IPS-11a (cell line): ENCODE measurements around the gene SLC4A4.

Source experiments
- H3K4me3 ChIP-seq: one replicate; pipeline ENCODE4 v1.5.1; 2013; ENCODE audit warnings: low read depth, low read length, control low read depth

Gene SLC4A4

DNA sequence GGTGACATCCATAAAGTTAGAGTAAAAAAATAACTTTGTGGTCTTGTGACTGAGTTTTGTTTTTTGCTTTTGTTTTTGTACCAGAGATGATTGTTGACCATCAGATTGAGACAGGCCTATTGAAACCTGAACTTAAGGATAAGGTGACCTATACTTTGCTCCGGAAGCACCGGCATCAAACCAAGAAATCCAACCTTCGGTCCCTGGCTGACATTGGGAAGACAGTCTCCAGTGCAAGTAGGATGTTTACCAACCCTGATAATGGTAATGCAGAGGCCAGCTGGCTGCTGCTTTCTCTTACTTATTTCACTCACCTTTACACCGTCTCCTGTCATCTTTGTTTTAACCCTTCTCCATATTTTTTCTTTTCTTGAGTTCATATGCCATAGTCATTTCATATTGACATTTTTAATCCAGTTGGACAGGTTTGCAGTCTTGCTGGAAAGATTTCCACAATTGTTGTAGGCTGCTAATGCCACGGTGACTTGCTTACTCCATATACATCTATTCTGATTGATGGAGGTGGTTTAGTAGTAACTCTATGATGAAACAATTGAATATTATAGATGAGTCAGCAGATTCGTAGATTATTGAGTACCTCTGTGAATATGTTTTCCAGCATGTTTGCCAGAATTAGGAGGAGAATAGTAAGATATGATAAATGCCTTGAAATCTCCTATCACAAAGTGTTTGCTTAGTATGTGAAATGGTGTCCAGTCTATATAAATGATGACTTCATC lies 18.3 kb downstream of the SLC4A4 start:
- H3K4me3 ChIP-seq, result no peak overlapping the region

DNA sequence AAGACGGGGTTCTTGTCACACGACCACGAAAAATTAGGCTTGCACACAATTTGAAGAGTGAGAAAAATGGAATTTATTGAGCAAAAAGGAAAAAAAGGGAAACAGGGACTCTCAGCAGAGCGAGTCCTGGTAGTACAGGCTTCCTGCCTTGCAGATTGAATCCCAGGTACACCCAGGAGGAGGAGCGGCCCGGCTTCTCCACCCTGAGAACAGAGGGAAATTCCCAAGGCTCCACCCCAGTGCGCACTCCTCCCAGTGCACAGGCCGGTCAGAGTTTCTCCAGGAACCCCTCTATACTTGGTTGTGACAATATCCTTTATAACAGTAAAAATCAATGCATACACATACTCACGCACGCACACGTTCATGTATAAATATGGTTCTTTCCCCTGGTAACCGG lies 22.0 kb downstream of the SLC4A4 start:
- H3K4me3 ChIP-seq, result no peak overlapping the region

GRCh38 chr4:71361476-71361875 lies 22.7 kb downstream of the SLC4A4 start:
- no peak overlapping the region for H3K4me3 ChIP-seq

DNA sequence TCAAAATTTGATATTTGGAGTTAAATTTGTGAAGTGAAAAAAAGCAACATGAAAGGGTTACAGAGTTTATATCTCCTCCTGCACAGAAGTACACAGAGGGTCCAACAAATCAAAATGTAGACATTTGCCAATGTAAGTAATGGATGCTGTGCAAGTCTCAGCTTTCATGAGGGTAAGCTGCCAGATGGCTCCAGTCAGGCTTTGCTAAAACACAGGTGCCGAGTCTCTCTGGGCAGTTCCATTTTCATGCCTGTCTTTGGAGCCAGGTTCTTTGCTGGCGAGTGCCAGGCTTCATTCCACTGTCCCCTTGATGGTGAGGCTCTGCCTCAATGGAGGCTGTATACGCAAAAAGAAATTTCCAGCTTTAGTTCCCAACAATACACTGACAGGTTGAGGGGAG lies 27.9 kb downstream of the SLC4A4 start:
- no peak overlapping the region for H3K4me3 ChIP-seq

DNA sequence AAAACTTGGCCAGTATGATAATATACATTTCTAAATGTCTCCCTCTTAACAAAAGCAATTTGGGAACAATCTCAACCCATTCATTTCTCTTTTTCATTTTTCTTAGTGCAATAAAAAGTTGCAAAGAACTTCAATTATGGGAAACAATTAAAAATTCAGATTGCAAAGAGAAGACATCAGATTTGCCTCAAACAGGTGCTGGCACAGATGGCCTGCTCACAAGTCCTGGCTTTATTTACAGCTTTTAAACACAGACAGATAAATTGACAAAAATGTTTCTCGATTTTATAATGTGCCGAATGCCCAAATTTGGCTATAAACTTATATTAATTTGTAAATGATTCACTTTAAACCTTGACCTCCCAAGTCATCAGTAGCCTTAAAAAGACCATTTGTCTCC lies 28.7 kb downstream of the SLC4A4 start:
- no peak overlapping the region for H3K4me3 ChIP-seq

DNA sequence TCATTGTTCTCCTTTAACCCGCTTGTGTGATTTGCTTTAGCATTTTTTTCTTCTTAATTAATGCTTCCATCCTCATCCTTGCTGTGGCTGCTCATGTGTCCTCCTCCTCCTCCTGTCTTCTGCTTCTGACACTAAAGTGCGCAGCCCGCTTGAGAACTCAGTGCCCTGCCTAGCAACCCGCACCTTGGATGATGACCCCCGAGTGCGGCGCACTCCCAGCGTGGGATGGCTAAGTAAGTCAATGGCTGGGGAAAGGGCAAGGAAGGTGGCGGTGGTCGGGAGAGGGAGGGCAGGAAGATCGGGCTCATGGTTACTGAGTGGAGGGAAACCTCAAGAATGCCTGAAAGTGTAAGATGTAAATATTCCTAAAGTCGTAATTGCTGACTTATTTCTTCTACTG lies 30.1 kb downstream of the SLC4A4 start:
- no peak overlapping the region for H3K4me3 ChIP-seq

- H3K4me3 ChIP-seq, result no peak overlapping the region
Observed at GRCh38 chr4:71369536-71369935, 30.7 kb downstream of the SLC4A4 start.

- no peak overlapping the region for H3K4me3 ChIP-seq
Observed at GRCh38 chr4:71375494-71375893, 36.7 kb downstream of the SLC4A4 start.

DNA sequence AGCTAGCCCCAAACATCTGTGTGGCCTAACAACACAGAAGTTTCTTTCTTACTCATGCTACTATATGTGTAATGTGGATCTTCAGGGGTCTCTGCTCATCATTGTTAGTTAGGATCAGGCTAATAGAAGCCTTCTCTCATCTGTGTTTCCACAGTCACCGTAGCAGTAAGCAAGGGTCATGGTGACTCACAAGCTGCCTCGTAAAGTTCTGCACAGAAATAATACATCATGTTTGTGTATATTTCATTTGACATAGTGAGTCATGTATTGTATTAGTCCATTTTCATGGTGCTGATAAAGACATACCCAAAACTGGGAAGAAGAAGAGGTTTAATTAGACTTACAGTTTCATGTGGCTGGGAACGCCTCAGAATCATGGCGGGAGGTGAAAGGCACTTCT lies 38.7 kb downstream of the SLC4A4 start:
- H3K4me3 ChIP-seq, result no peak overlapping the region

DNA sequence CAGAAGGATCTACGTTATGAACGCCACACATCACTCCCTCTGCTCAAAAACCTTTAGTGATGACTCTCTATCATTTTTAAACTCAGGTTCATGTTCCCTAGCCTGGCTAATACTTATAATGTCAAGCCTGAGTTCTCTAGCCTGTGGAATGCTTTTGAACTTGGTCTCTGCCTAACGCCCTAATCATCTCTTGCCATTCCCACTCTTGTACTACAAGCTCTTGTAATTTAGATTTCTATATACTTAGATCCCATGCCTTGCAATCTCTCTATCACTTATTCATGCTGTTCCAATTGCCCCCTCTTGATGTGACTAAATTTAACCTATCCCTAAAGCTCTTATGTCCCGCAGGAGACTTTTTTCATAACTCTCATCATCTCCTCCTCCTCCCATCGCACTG lies 40.3 kb downstream of the SLC4A4 start:
- no peak overlapping the region for H3K4me3 ChIP-seq

DNA sequence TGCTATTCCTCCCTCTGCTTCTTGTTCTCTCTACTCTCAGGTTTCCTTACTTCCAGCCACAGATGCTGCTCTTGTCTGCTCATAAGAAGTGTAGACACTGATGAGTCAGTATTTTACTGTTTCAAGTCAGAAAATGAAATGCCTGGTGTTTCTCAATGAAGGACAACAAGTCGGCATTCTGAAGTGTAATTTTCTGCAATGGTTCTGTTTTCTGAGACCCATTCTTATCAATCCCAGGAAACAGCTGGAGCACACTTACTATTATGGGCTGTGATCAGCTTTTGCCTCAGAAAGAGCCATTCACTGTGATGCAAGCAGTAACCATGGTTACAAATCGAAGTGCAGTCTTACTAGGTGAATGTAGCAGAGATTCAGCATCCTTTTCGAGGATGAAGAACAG lies 42.0 kb downstream of the SLC4A4 start:
- H3K4me3 ChIP-seq, result no peak overlapping the region

DNA sequence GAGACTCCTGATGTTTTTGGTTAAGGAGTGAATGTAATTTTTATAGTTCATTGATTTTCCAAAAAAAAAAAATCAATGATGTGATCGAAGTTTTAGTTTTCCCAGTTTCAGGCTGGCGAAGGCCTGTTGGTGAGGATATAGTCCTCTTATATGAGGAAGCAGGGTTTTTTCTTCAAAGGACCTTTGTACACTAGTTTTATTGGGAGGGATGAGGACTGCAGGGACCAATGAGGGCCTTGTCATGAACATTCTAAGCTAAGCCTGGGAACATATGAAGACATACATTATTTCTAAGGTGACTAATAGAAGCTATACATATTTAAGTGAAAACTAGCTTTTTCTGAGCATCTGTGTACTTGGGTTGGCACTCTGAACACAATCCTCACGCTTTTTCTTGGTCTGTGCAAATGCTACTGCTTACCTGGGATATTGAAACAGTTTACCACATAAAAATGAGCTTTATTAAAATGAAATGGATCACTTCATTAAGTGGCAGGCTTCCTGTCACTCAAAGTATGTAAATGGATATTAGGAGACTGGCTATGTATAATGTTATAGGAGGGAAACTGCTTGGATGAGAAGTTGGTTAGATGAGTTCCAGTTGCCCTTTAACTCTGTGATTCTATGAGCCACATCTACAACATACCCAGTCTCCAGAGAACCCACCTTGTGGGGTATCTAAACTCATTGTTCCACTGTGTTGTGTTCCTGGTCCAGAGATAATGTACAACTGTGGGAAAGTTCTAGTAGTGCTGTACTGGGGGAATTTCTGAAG lies 43.5 kb downstream of the SLC4A4 start:
- no peak overlapping the region for H3K4me3 ChIP-seq

DNA sequence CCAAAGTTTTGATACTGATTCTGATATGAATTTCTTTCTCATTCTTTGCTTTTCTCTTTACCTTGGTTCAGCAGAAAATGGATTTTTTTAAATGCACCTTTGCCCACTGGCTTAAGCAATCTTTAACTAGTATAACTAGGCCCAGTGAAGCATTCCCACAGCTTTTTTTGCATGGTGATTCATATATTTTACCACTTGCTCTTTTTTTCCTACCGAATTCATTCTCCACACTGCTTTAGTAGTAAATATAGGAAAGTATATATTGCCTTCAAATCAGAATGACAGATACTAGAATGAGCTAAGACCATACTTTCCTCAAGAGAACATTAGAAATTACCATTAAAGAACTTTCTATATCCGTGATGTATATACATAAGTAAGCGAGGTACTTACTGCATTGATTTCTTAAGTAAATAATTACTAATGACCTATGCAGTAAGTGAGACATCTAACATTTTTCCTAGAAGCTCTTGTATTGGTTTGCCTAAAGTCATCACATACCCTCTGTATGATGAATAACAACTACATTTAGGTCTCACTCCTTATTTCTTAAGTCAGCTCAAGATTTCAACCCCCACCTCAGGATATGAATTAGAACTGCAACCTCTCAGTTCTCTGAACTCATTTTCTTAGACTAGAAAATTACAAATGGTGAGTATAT lies 44.2 kb downstream of the SLC4A4 start:
- no peak overlapping the region for H3K4me3 ChIP-seq

DNA sequence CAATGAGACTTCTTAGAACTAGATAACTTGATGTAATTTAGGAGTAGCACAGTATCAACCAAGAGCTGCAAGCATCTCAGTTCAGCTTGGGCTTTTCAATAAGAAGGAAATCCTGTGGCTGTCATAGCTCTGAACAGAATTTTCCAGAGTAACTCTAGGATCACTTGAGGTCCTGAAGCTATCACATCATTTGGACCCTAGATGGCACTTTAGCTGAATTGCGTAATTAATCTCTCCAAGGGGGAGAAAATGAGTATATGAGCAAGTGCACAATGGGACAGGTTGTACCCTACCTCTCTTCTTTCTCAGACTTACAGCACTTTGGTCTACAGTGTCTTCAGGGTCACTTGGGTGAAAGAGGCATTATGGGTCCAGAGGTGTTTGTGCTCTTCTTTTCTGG lies 45.2 kb downstream of the SLC4A4 start:
- no peak overlapping the region for H3K4me3 ChIP-seq

DNA sequence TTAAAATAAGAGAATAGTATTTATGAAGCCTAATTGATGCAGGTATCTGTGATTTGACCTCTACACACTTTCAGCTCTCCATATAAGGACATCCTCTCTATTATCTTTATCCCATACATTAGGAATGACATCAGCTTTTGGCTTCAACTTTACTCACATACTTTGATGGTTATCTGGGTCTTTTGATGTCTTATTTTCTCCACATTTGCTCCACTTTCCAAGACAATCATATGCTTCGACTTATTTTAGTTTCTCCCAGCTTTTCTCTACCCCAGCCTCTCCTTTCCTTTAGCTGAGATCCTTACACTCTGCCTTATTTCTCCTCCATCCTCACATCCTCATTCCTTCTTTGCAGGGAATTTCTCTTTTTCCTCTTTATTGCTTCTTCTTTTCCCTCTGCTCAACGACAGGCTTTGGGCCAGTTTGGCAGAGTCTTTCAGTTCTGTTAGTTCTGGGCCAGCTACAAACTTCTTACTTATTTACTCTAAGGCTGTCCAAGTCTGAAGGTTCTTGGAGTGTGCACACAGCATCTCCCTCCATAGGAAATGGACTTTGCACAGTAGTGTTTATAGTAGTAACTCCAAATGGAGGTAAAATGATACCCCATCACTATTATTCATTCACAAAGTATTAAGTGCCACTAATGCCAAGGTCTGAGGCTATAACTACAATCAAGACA lies 50.5 kb downstream of the SLC4A4 start:
- no peak overlapping the region for H3K4me3 ChIP-seq

DNA sequence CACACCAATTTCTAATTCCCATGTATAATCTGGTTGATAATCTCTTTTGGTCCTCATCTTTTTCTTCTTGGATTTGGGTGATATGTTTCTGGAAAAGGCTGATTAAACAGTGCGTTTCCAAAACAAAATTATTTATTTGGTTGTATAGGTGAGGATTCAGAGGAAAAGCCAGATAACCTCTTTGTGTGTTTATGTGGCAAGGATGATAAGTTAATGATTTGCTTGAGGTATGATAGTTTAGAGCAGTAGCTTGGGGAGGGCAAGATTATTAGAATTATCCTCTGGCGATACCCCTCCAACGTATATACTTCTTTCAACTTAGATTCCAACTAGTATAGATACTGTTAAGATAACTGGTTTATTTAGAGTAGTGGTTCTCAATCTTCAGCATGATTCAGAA lies 53.3 kb downstream of the SLC4A4 start:
- no peak overlapping the region for H3K4me3 ChIP-seq

- no peak overlapping the region for H3K4me3 ChIP-seq
Observed at GRCh38 chr4:71396382-71396781, 57.6 kb downstream of the SLC4A4 start.

- H3K4me3 ChIP-seq, result no peak overlapping the region
Observed at GRCh38 chr4:71400810-71401209, 62.0 kb downstream of the SLC4A4 start.

DNA sequence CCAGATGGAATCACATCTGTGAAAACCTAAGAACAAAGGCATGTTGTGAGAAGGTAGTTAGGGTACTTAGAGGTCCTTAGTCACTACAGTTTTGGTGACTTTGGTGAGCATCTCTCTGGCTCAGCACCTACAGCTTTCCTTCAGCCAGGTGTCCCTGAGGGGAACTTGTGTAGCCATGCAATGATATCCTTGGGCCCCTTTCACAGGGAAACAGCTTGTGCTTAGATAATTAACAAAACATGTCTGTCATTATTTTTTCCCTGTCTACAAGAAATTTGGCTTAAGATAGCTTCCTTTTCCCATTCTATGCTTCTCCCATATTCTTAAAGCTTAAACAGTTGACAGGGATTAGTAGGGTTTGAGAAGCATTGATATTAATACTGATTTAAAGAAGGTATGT lies 63.8 kb downstream of the SLC4A4 start:
- no peak overlapping the region for H3K4me3 ChIP-seq

DNA sequence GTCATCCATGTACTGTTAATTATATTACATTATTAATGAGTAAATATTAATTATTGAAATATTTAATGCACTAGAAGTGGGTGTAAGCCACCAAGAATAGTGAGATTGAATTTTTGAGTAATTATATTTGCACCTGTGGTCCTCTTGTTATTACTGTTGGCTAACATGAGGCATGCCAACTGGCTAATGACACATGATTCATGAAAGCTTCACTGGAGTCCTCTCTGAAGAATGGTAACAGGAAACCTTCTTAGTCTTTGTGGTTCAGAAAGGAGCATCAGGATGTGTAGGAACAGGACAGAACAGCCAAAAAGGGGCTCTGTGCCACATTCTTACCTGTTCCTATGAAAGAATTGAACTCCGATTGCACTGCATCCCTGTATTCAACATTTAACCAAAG lies 65.2 kb downstream of the SLC4A4 start:
- H3K4me3 ChIP-seq, result no peak overlapping the region

- H3K4me3 ChIP-seq, result no peak overlapping the region
Observed at GRCh38 chr4:71405791-71406190, 67.0 kb downstream of the SLC4A4 start.
